ENCODE measurements around the gene TRPM7.
"Not testable (repeated sequence)": the region's sequence is repeated elsewhere in the genome, so short reads cannot be mapped to it uniquely, and the experiment has no call there.

Gene TRPM7

DNA sequence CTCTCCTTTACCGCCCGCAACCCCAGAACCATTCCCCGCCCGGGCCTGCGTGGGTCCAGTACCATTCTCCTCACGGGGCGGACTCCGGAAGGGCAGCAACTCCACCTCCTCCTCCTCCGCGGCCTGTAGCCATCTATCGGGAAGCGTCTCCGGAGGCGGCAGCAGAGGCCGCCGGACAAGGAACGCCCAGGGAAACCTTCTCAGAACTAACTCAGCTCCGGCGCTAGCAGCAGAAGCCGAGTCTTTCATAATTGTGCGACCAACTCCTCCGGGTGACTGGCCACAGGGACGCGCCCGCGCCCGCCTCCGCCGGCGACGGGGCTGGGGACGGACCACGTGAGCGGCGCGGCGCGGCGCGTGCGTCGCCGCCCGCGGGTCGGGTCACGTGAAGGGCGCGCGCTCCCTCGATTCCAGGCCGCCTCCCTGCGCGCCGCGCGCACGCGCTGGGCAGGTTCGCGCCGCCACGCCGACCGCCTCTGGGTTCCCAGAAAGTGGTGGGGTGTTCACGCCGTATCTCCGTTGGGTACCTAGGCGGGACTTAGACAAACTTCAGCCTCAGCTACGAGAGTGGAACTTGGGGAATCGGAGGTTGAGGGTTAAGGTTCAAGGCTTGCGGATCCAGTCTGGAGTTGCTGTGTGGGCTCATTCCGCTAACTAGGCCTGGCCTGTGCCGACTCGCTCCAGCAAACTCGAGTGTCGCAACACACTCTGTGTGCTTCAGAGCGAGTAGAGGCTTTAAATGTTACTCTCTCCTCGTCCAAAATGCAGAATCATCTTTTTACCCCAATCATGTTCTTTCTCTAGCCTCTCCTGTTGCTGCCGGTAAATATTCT lies at the start of gene TRPM7:
TSS of gene TRPM7 (minus strand) at position 329 of the 833 bp plus-strand sequence. CDS start at position 65, 264 bp downstream.
- DNase-seq, result peak; percentile 34

DNA sequence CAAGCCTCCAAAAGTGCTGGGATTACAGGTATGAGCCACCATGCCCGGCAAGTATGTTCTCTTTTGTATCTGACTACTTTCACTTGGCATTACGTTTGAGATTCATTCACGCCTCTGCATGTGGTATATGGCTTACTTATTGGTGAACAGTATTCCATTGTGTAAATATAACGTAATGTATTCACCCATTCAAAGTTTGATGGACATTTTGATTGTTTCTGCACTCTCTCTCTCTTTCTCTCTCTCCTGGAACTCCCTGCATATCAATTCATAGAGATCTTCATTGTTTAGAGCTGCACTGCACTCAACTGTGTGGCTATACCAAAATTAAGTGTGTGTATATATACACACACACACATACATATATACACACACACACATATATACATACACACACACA lies 48.6 kb upstream of the TRPM7 start:
- no peak for DNase-seq

- DNase-seq, result no peak
These were observed 39.7 kb upstream of the TRPM7 start for GRCh38 chr15:50726315-50726714.

- no peak for DNase-seq
These were observed 32.1 kb upstream of the TRPM7 start for GRCh38 chr15:50718700-50719125.

- no peak for DNase-seq
These were observed 25.4 kb upstream of the TRPM7 start for GRCh38 chr15:50712018-50712417.

DNA sequence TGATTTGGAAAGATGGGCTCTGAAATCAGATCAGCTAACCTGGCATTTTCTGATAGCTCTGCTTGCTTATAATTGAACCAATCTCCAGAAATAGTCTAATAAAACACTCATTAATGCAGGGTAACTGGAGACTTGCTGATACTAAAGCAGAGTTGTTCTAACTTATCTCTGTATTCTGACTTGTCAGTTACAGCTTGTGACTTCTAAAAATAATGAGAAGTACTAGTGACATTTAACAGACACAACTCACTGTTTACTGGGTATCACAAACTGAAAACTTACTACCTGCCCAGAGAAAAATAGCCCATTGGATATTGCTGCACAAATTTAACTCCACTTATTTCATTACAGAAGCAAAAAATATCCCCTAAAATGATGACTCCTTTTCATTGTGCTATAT lies 24.0 kb upstream of the TRPM7 start:
- DNase-seq, result no peak

DNA sequence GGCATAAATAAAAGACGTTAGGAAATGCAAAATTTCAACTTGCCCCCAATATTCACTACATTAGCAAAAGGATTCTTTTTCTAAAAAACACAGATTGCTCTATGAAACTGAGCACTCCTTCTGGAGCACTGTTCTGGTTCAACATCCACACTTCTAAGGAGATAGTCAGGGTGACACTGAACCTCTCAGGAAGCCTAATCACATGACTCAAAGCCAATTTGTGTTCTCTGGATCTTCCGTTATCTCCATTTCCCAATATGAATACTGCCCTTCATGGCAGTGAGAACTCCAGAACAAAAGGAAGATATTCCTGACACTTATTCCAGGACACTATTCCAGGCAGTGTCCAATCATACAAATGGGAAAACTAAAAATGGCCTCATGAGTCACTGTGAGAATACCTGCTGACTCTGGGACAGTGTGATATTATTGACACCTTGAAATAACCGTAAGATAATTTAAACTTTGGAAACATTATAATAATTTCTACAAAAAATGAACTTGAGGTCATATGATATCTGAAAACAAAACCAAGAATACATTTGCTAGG lies 21.4 kb upstream of the TRPM7 start:
- DNase-seq, result no peak

- DNase-seq, result no peak
These were observed 16.3 kb upstream of the TRPM7 start for GRCh38 chr15:50702762-50703334.

DNA sequence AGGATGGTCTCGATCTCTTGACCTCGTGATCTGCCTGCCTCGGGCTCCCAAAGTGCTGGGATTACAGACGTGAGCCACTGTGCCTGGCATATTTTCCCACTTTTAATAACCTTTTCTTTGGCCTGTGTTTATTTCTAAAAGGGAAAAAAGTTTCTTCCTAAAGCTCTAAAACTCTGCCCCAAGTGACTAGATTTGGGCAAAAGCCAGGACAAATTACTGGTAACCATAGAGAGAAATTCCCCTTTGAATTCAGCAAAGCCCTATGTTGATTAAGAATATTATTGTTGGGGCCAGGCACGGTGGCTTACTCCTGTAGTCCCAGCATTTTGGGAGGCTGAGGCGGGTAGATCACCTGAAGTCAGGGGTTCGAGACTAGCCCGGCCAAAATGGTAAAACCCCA lies 11.5 kb upstream of the TRPM7 start:
- DNase-seq, result no peak

- DNase-seq, result no peak
These were observed 10.7 kb upstream of the TRPM7 start for GRCh38 chr15:50697109-50697797.

- DNase-seq, result not testable (repeated sequence)
These were observed 8.1 kb upstream of the TRPM7 start for GRCh38 chr15:50694634-50695165.

DNA sequence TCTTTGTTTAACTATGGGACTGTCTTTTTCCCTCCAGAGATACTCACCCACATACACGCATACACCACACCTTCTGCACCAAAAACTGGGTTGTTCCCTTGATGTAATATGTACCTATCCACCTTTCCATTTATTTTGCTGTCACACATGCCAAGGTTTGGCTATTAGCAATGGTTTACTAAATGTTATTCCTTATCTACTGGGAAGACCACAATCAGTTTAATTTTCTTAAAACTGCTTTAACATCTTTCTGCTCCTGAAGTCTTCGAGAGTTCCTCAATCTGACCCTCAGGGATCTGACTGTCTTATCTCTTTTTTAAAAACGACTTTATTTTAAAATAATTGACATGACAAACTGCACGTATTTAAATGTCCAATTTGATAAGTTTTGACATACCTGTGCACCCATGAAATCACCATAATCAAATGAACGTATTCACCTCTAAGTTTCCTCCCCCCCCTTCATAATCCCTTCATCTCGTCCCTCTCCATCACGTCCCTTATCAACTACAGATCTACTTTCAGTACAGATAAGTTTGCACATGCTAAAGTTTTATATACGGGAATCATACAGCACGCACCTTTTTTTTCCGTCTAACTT lies 805 bp upstream of the TRPM7 start:
- DNase-seq, result no peak

DNA sequence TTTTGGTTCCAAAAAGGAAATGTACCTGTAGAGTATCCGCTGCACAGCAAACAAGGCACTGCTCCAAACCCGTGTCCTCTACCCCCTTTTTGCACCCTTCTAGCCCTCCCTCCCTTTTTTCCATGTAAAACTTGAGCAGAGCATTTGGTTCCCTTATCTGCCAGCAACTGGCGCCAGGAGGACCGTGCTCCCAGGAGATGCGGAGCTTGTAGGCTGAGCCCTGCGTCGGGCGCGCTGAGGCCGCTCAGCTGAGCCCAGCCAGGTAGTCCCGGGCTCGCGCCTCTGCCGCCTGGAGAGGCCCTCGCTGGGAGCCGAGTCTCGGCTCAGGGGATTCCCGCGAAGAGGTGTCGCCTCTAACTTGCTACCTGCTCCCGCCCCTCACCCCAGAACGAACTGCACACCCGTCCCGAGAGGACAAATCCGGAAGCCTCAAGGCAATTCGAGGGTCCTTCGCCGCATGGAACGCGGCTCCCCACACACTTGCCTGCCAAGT lies 575 bp downstream of the TRPM7 start:
- DNase-seq, result peak; percentile 7

GRCh38 chr15:50685191-50685975 lies 1.2 kb downstream of the TRPM7 start:
- no peak for DNase-seq

DNA sequence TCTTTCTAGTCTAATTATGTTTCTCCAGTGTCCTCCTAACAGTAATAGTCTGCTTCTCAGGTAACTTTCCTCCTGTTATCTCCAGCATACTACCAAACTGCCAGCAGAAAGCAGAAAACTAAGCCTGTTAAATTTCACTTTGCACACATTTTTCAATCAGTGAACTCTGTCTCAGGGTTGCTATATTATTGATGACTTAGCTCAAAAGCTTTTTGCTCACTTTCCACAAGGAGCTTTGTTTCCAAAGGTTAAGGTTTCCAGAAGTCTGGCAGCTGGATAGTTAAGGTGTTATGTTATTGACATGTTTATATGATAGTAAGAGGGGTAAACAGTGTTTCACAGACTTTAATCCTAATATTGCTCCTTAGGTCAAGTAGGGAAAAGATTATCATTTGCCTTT lies 5.1 kb downstream of the TRPM7 start:
- no peak for DNase-seq

DNA sequence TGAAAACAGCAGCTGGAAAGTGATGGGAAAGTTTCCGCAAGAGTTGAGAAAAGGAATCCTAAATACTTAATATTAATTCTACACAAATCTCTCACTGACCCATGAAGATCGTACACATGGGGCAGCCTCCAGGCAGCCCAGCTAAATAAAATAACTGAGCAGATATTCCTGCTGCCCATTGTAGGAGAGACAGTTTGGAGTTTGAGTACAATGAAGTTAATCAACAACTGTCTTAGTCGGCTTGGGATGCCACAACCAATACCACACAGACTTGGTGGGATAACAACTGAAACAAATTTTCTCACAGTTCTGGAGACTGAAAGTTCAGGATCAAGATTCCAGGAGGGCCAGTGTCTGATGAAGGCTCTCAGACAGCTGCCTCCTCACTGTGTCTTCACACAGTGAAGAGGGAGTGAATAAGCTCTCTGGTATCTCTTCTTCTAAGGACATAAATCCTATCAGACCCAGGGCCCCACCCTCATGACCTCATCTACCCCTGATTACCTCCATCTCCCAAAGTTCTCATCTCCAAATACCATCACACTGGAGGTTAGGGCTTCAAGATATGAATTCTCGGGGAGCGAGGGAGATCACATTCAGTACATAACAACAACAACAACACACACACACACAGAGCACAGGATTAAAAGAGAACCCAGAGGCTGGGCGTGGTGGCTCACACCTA lies 9.7 kb downstream of the TRPM7 start:
- no peak for DNase-seq

GRCh38 chr15:50675535-50676144 lies 11.0 kb downstream of the TRPM7 start:
- no peak for DNase-seq

- DNase-seq, result no peak
These were observed 16.5 kb downstream of the TRPM7 start for GRCh38 chr15:50670115-50670514.

DNA sequence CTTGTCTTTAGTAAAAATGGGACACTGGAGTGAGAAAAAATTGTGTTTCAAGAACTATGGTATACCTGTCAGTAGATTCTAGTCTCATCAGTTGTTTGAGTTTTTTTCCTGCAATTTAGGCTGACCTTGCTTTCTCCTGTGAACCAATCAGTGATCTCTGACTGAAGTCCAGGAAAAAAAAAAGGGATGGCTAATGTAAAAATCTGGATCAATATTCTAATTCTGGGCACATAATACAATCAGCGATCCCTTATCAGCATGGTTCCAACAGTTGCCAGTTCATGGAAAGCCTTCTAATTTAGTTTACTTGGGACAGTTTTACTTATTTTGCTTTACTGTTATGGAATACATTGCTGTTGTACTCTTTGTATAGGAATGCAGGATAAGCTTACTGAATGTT lies 17.0 kb downstream of the TRPM7 start:
- no peak for DNase-seq

DNA sequence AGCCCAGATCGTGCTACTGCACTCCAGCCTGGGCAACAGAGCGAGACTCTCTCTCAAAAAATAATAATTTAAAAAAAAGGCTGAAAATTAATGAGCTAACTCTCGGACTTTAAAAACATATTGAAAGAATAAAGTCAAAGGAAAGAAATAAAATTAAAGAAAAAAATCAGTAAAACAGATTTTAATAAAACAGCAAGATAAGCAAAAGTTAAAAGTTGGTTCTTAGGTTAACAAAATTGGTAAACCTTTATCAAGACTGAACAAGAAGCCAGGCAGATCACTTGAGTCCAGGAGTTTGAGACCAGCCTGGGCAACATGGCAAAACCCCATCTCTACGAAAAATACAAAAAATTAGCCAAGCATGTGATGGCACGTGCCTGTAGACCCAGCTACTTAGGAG lies 20.7 kb downstream of the TRPM7 start:
- no peak for DNase-seq

DNA sequence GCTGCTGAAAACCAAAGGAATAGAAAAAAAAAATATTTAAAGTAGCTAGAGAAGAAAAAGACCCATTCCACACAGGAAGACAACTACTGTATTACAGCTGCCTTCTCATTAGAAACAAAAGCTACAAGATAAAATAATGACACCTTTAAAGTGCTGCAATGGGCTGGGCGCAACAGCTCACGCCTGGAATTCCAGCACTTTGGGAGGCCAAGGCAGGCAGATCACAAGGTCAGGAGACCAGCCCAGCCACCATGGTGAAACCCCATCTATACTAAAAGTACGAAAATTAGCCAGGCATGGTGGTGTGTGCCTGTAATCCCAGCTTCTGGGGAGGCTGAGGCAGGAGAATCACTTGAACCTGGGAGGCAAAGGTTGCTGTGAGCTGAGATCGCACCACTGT lies 31.0 kb downstream of the TRPM7 start:
- DNase-seq, result no peak
